GM19395 (cell line): ENCODE results near the gene UGT1A3.

Experiments used
- ATAC-seq: cut with Tn5 transposase; IDR thresholded peaks from one replicate; pipeline ENCODE4 v1.9.1; 2021; ENCODE audit warnings: mild to moderate bottlenecking, moderate library complexity; ENCODE audit not compliant: unreplicated experiment

Gene UGT1A3

DNA sequence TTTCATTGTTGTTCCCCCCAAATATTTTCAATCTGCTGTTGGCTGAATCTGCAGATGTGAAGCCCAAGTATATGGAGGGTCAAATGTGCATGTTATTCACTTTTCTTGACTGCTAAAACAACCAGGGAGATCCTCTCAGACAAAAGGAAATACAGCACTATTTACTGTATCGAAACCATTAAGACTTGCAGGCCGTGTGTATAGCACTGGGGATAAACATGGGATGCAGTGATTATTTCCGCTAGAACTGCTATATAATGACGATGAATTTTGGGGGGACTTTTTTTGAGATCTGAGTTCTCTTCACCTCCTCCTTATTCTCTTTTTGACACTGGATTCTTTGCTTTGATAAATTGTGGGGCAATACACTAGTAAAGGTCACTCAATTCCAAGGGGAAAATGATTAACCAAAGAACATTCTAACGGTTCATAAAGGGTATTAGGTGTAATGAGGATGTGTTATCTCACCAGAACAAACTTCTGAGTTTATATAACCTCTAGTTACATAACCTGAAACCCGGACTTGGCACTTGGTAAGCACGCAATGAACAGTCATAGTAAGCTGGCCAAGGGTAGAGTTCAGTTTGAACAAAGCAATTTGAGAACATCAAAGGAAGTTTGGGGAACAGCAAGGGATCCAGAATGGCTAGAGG lies 27.7 kb downstream of the UGT1A3 start:
- no peak for ATAC-seq

GRCh38 chr2:233758141-233758540 lies 29.3 kb downstream of the UGT1A3 start:
- no peak for ATAC-seq

DNA sequence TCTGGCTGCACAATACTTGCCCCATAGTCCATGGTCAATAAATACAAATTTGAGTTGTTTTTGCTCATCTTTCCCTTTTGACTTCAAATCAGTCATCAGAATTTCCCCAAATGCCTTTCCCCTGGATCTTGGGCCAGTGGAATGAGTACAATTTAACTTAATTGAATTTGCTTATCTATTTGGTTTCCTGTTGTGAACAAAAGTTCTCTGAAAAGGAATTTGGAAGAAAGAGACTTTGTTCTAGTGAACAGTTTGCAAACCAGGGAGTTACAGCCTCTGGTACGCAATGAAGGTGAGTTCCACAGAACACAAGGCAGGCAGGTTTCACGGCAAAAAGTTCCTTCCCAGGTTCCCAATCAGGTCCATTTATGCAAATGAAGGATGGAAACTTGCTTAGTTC lies 30.0 kb downstream of the UGT1A3 start:
- ATAC-seq: no peak

DNA sequence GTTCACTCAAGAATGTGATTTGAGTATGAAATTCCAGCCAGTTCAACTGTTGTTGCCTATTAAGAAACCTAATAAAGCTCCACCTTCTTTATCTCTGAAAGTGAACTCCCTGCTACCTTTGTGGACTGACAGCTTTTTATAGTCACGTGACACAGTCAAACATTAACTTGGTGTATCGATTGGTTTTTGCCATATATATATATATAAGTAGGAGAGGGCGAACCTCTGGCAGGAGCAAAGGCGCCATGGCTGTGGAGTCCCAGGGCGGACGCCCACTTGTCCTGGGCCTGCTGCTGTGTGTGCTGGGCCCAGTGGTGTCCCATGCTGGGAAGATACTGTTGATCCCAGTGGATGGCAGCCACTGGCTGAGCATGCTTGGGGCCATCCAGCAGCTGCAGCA lies 31.2 kb downstream of the UGT1A3 start, which contains the start of gene UGT1A1:
TSS of gene UGT1A1 (plus strand) at position 228 of the 400 bp plus-strand sequence. CDS start at position 246, 18 bp downstream.
- no peak for ATAC-seq

GRCh38 chr2:233761040-233761769 lies 32.4 kb downstream of the UGT1A3 start:
- ATAC-seq: no peak

- no peak for ATAC-seq
Measured at GRCh38 chr2:233764264-233764663, 35.4 kb downstream of the UGT1A3 start.

DNA sequence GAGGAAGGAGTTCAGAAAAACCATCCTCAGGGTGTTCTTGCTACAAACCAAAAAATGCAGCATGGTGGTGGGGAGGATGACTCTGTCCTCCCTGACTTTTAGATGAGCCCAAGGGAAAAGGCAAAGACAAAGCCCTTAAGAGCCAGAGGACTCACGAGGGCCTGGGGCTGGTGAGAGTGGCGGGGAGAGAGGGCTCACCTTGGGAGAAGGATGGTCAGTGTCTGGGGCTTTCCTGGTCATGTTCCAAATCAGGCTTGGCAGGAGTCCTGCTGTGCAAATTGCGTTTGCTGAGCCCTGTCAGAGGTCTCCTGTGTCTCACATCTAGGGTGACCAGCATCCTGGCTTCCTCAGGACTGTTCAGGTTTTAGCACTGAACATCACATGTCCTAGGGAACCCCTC lies 35.9 kb downstream of the UGT1A3 start:
- no peak for ATAC-seq

DNA sequence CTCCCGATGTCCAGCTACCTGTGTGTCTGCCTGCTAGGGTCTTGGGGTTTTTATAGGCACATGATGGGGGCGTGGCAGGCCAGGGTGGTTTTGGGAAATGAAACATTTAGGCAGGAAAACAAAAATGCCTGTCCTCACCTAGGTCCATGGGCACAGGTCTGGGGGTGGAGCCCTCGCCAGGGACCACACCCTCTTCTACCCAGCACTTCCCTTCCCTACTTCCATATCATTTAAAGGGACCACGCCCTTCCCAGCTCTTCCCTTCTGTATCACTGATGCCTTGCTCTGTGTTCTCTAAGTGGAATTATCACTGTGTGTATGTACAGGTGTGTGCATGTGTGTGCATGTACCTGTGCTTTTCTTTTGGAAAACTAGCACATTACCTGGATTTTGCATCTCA lies 37.6 kb downstream of the UGT1A3 start:
- ATAC-seq: no peak

GRCh38 chr2:233768076-233768475 lies 39.2 kb downstream of the UGT1A3 start:
- ATAC-seq: no peak

DNA sequence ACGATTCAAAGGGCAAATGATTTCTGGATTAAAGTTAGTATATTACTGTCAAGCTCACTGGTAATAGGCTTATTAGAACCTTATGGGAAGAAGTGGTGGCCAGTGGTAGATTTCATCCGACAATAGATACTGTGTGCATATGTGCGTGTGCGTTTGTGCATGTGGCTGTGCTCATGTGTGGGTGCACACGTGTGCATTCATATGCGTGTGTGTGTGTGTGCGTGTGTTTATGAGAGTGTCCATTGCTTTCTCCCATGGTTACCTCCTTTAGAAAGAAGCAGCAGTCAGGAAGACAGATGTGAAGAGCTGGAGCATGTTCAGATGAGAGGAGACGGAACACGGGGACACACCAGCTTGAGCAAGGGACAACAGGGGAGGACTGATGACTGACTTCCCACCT lies 40.4 kb downstream of the UGT1A3 start:
- ATAC-seq: no peak

DNA sequence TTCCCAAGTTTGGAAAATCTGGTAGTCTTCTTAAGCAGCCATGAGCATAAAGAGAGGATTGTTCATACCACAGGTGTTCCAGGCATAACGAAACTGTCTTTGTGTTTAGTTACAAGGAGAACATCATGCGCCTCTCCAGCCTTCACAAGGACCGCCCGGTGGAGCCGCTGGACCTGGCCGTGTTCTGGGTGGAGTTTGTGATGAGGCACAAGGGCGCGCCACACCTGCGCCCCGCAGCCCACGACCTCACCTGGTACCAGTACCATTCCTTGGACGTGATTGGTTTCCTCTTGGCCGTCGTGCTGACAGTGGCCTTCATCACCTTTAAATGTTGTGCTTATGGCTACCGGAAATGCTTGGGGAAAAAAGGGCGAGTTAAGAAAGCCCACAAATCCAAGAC lies 43.3 kb downstream of the UGT1A3 start:
- ATAC-seq: no peak

GRCh38 chr2:233772583-233772982 lies 43.7 kb downstream of the UGT1A3 start:
- no peak for ATAC-seq

GRCh38 chr2:233773854-233774253 lies 45.0 kb downstream of the UGT1A3 start:
- no peak for ATAC-seq

DNA sequence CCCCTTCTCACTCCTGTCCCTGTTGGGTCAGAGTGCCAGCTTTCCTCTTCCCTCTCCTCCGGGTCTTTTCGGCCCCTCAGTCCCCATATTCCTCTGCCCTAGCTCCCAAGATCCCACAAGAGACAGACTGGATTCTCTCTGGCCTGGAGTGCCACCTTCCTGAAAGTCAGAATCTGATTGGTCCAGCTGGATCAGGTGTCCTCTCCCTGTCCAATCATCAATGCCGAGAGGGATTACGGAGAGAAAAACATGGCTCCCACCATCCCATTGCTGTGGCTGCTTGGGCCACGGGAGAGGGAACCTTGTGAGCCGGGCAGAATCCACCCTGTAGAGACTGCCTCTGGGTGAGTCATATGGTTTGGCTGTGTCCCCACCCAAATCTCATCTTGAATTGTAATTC lies 46.6 kb downstream of the UGT1A3 start:
- no peak for ATAC-seq

- no peak for ATAC-seq
Measured at GRCh38 chr2:233778030-233778429, 49.2 kb downstream of the UGT1A3 start, which contains the start of gene MROH2A. MROH2A (plus strand) TSS chr2:233778330; CDS start chr2:233779359, 1,029 bp downstream.

- ATAC-seq: no peak
Measured at GRCh38 chr2:233779722-233780121, 50.9 kb downstream of the UGT1A3 start.

DNA sequence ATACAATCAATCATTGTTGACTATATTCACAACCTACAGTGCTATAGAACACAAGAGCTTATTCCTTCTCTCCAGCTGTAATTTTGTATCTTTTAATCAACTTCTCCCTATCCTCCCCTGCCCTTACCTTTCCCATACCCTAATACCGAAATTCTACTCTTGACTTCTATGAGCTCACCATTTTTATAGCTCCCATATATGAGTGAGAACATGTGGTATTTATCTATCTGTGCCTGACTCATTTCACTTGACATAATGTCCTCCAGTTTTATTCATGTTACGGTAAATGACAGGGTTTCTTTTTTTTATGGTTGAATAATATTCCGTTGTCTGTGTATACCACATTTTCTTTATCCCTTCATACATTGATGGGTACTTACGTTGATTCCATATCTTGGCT lies 51.9 kb downstream of the UGT1A3 start:
- no peak for ATAC-seq

- ATAC-seq: no peak
Measured at GRCh38 chr2:233789554-233789953, 60.7 kb downstream of the UGT1A3 start.

DNA sequence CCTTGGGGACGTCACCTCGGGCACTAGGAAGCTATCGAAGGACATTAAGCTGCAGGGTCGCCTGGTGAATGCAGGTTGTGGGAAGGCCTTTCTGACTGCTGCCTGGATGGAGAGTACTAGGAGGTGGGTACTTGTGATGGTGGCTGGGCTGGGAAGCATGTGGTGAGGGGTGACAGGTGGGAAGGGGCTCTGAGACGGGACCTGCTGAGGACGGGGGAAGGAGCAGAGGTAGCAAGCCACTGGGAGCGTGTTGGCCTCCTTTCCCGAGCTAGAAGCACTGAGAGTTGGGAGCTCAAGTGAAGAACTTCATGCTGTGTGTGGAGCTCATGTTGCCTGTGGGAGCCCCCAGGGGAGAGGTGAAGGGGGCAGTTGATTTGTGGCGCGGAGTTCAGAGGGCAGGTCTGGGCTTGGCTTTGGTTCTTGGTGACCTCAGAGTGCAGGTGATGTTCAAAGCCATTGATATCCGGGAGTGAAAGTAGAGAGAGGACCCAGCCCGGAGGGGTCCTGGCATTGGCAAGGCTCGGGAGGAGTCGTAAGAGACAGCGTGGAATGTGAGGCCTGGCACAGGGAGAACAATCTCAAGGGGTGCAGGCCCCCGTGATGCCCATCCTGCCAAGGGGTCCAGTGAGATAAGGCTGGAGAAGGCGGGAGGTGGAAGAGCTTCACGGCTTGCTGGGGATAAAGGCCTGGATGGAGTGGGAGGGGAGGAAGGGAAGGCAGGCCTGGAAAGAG lies 62.5 kb downstream of the UGT1A3 start:
- ATAC-seq: no peak

- no peak for ATAC-seq
Measured at GRCh38 chr2:233791883-233792329, 63.1 kb downstream of the UGT1A3 start.

DNA sequence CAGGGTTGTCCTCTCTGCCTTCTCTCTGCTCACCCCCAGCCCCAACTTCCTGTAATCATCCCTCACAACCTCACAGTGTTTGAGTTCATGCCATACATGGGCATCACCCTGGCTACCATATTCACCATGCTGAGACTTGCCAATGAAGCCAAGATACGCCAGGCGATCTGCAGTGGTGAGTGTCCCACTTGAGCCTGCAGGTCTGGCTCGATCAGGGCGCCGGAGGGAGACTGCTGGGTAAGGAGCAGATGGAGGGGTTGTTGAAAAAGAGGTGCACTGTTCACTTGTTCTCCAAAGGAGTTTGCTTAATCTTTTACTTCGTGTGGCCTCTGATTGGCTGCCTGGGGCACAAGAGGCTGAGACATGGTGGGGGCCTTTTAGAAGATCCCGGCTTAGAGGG lies 63.9 kb downstream of the UGT1A3 start:
- ATAC-seq: no peak
